ENCODE results near the gene BTD. TPM values are rescaled to one million over a fixed set of nuclear protein-coding genes. Genes with fewer than 3 reads are reported as not detected.
"Not testable (repeated sequence)": the region's sequence is repeated elsewhere in the genome, so short reads cannot be mapped to it uniquely, and the experiment has no call there.

Gene BTD
- total and polyA plus RNA-seq, 7 donors = 6.6 to 35.5 (median 23.5) TPM

DNA sequence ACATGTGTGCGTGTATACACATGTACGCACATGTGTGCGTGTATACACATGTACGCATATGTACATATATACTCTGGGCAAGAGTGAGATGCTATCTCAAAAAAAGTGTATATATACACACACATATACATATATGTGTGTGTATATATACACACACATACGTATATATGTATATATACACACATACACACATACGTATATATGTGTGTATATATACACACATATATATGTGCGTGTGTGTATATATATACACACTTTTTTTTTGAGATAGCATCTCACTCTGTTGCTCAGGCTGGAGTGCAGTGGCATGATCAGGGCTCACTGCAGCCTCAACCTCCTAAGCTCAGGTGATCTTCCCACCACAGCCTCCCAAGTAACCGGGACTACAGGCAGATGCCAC is 8.6 kb upstream of the BTD start:
- intact Hi-C loops (cut with DNase I) = no loop called here
- no peak overlapping the region for H3K4me3 ChIP-seq
- 88 to 98% methylated on average over 8 of the region's 8 CpGs for WGBS, 2 donors
- TF ChIP-seq POLR2AphosphoS5 (IDR thresholded peaks at IDR 0.05) (no peak), POLR2A (IDR thresholded peaks at IDR 0.05) (no peak), EP300 (IDR thresholded peaks at IDR 0.05) (no peak)
- TF ChIP-seq, protein P1, sequence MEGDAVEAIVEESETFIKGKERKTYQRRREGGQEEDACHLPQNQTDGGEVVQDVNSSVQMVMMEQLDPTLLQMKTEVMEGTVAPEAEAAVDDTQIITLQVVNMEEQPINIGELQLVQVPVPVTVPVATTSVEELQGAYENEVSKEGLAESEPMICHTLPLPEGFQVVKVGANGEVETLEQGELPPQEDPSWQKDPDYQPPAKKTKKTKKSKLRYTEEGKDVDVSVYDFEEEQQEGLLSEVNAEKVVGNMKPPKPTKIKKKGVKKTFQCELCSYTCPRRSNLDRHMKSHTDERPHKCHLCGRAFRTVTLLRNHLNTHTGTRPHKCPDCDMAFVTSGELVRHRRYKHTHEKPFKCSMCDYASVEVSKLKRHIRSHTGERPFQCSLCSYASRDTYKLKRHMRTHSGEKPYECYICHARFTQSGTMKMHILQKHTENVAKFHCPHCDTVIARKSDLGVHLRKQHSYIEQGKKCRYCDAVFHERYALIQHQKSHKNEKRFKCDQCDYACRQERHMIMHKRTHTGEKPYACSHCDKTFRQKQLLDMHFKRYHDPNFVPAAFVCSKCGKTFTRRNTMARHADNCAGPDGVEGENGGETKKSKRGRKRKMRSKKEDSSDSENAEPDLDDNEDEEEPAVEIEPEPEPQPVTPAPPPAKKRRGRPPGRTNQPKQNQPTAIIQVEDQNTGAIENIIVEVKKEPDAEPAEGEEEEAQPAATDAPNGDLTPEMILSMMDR (IDR thresholded peaks at IDR 0.05) = no peak
- no peak overlapping the region for H3K27ac ChIP-seq
- H3K27me3 ChIP-seq = no peaks in the 10 kb centered on the region
- no peaks in the 10 kb centered on the region for H3K9me3 ChIP-seq
- no peak for DNase-seq
- H3K4me1 ChIP-seq = no peaks in the 10 kb centered on the region
- peaks cover 14 to 70% (median 16%) of the 10 kb centered on the region in 4 donors for H3K36me3 ChIP-seq

DNA sequence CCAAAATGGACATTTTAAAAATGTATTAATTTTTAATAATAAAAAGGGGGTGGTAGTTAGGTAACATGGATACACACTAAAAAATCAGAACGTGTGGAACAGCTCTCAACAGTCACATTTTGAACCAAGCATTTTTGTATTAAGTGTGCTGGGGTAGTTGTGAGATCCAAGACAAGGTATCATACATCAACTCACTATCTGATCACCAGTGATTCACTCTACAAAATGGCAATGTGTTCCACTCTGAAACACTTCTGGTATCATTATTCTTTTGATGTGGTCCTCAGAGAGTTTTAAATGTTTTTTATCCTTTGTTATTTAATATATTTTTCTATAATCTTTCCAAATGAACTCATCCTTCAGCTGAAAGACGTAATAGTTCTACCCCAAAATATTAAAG is 5.6 kb upstream of the BTD start:
- Histone ChIP-seq H3K9me3 (no peaks in the 10 kb centered on the region), H3K27ac (no peak overlapping the region), H3K4me1 (peaks cover 0 to 13% (median 10%) of the 10 kb centered on the region in 4 donors), H3K4me3 (no peak overlapping the region), H3K27me3 (no peaks in the 10 kb centered on the region), H3K36me3 (peaks cover 0 to 57% (median 9%) of the 10 kb centered on the region in 4 donors)
- TF ChIP-seq POLR2A (IDR thresholded peaks at IDR 0.05) = no peak
- TF ChIP-seq EP300 (IDR thresholded peaks at IDR 0.05) = no peak
- TF ChIP-seq, protein P1 (IDR thresholded peaks at IDR 0.05) = no peak
- TF ChIP-seq POLR2AphosphoS5 (IDR thresholded peaks at IDR 0.05) = no peak
- WGBS, 2 donors = 83 to 86% methylated on average over 2 of the region's 2 CpGs
- no peak for DNase-seq
- intact Hi-C loops (cut with DNase I) = no loop called here

DNA sequence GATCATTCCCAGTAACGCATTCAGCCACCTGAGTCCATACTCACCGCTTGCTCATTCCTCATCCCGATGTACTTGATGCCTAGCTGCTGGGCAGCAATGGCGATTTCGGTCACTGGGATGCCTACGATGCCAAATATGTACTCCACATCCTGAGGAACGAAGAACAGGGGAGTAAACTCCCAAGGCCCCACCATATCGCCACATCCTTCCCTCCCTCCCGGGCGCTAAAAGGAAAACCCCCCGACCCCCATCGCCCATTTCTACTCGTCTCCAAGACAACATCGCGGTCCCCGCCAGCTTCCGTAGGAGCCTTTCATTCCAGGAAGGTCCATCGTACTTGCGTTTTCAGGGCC is 523 bp upstream of the BTD start:
- no peaks in the 10 kb centered on the region for H3K27me3 ChIP-seq
- intact Hi-C loops (cut with DNase I) = loop anchor here (10.0 kb wide), 1 partner anchor 664 kb away; the partner anchor contains the start of genes DPH3 and OXNAD1
- H3K36me3 ChIP-seq = peaks cover 0 to 37% (median 5%) of the 10 kb centered on the region in 4 donors
- no peak for TF ChIP-seq POLR2A (IDR thresholded peaks at IDR 0.05)
- TF ChIP-seq, protein P1 (IDR thresholded peaks at IDR 0.05) = no peak
- TF ChIP-seq EP300 (IDR thresholded peaks at IDR 0.05) = no peak
- no peaks in the 10 kb centered on the region for H3K9me3 ChIP-seq
- no peak for DNase-seq
- H3K27ac ChIP-seq = peak overlapping the region; percentile 83 to 91 (median 88)
- H3K4me1 ChIP-seq = peaks cover 0 to 23% (median 18%) of the 10 kb centered on the region in 4 donors
- H3K4me3 ChIP-seq = peak overlapping the region; percentile 88 to 92 (median 90)
- 1% methylated on average over 19 of the region's 19 CpGs for WGBS, 2 donors

DNA sequence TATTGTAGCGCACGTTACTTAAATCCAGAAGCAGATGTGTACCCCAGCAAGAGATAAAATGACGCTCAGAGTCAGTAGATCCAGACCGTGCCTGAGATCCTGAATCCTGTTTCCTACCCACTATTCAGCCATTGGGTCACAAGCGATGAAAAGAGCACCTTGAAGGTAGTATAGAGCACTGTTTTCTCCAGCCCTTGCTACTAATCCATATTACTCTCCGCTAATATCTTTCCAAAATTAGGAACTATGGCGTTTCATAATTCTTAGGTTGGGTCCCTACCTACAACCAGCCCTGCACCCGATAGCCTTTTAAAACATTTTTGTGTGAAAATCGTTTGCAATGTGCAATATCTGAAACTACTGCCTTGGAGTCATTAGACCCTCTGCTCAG is 596 bp downstream of the BTD start:
- DNase-seq = no peak
- WGBS, 2 donors = 2% methylated on average over 9 of the region's 9 CpGs
- no peak for TF ChIP-seq POLR2A (IDR thresholded peaks at IDR 0.05)
- TF ChIP-seq POLR2AphosphoS5 (IDR thresholded peaks at IDR 0.05) = no peak
- TF ChIP-seq EP300 (IDR thresholded peaks at IDR 0.05) = no peak
- no peaks in the 10 kb centered on the region for H3K9me3 ChIP-seq
- intact Hi-C loops (cut with DNase I) = loop anchor here (10.0 kb wide), 1 partner anchor 663 kb away; the partner anchor contains the start of genes DPH3 and OXNAD1
- H3K27ac ChIP-seq = peak overlapping the region; percentile 83 to 91 (median 88)
- peaks cover 0 to 23% (median 18%) of the 10 kb centered on the region in 4 donors for H3K4me1 ChIP-seq
- H3K4me3 ChIP-seq = peak overlapping the region; percentile 88 to 92 (median 90)
- H3K36me3 ChIP-seq = peaks cover 0 to 25% (median 5%) of the 10 kb centered on the region in 4 donors
- H3K27me3 ChIP-seq = no peaks in the 10 kb centered on the region

DNA sequence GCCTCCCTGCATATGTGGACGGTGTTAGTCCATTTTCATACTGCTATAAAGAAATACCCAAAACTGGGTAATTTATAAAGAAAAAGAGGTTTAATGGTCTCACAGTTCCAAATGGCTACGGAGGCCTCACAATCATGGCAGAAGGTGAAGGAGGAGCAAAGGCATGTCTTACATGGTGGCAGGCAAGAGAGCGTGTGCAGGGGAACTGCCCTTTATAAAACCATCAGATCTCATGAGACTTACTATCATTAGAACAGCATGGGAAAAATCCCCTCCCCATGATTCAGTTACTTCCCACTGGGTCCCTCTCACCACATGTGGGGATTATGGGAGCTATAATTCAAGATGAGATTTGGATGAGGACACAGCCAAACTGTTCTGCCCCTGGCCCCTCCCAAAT is 1.3 kb downstream of the BTD start:
- not testable (repeated sequence) for H3K27me3 ChIP-seq, DNase-seq, H3K9me3 ChIP-seq
- peaks cover 0 to 24% (median 22%) of the 10 kb centered on the region in 4 donors for H3K4me1 ChIP-seq
- WGBS, 2 donors = 94 to 97% methylated on average over 3 of the region's 3 CpGs
- intact Hi-C loops (cut with DNase I) = loop anchor here (10.0 kb wide), 1 partner anchor 662 kb away; the partner anchor contains the start of genes DPH3 and OXNAD1
- peaks cover 0 to 19% (median 5%) of the 10 kb centered on the region in 4 donors for H3K36me3 ChIP-seq
- peak overlapping the region in 3 of 4 donors; percentile 88 to 92 (median 90) for H3K4me3 ChIP-seq
- H3K27ac ChIP-seq = peak overlapping the region; percentile 83 to 91 (median 88)

DNA sequence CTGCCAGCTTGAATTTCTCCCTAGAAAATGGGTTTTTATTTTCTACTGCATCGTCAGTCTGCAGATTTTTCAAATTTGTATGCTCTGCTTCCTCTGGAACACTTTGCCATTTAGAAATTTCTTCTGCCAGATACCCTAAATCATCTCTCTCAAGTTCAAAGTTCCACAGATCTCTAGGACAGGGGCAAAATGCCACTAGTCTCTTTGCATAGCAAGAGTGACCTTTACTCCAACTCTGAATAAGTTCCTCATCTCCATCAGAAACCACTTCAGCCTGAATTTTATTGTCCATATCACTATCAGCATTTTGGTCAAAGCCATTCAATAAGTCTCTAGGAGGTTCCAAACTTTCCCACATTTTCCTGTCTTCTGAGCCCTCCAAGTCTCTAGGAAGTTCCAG is 3.0 kb downstream of the BTD start:
- WGBS, 2 donors = 92 to 95% methylated on average over 1 of the region's 1 CpG
- H3K27ac ChIP-seq, DNase-seq, H3K4me3 ChIP-seq, H3K36me3 ChIP-seq, H3K27me3 ChIP-seq, H3K9me3 ChIP-seq: not testable (repeated sequence)
- intact Hi-C loops (cut with DNase I) = loop anchor here (10.0 kb wide), 1 partner anchor 660 kb away; the partner anchor contains the start of genes DPH3 and OXNAD1
- peaks cover 0 to 31% (median 25%) of the 10 kb centered on the region in 4 donors for H3K4me1 ChIP-seq
